PC-9 (cell line): ENCODE data around the gene ZFP3.

ENCODE experiments used
- CTCF ChIP-seq: fragments of 200-600 bp; sonication (generic); conservative IDR thresholded peaks from 2 replicates; pipeline ENCODE4 v1.6.1; 2017; ENCODE audit warnings: mixed run types, antibody characterized with exemption, mild to moderate bottlenecking, moderate library complexity
- EZH2 ChIP-seq: fragments of 200-600 bp; sonication (generic); IDR thresholded peaks from 2 replicates; pipeline ENCODE4 v1.8.0; 2017; ENCODE audit warnings: antibody characterized with exemption, low read depth

DNA sequence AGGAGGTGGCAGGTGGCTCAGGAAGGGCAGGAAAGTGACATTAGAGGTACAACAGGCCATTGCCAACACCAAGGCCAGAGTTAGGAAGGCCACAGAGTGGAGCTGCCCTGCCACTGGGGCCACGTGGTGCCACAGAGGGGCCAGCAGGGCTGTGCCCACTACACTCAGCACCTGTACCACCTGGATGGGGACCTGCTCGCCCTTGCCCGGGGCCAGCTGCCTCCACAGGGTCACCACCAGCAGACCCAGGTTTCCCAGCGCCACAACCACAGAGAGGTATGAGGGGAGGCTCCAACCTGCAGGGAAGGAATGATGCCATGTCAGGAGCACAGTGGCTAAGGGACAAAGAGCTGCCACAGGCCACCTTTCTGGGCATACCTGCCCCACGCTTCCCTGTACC is 44.2 kb upstream of the ZFP3 start:
- TF ChIP-seq CTCF (no peak), EZH2 (no peak)
